Measurements from ENCODE around the gene SP140. TPM values are rescaled to one million over a fixed set of nuclear protein-coding genes. Genes with fewer than 3 reads are reported as not detected.

Gene SP140
- total and polyA plus RNA-seq, 2 of the 8 experiments (the other 6 are each of a cell fraction or from before 2014, with no cell fraction given) = 0.23 to 1.3 TPM

GRCh38 chr2:230343747-230344146, 118.2 kb downstream of the SP140 start:
- FAIRE-seq (no peak), DNase-seq (ENCODE audit: low read depth in 1 of 2, low spot score in 2 of 2) (no peak)
- no peaks in the 10 kb centered on the region for H3K79me2 ChIP-seq (ENCODE audit: control insufficient read depth in 1 of 2, insufficient read depth in 2 of 2, low read length in 2 of 2)
- H3K27ac ChIP-seq (ENCODE audit: low read depth, low read length) = no peak overlapping the region
- no peak overlapping the region for H2AK5ac ChIP-seq (ENCODE audit: low read depth, low read length)
- 90% methylated on average over 1 of the region's 1 CpG; no CpG with 5 or more reads in 1 of the 2 experiments for WGBS, 2 experiments (ENCODE audit: extremely low coverage in 1 of 2, insufficient coverage in 1 of 2, insufficient read length in 1 of 2, insufficient replicate concordance in 2 of 2, low coverage in 1 of 2, low lambda C conversion rate in 2 of 2, missing lambda C conversion rate in 1 of 2)
- H3K23ac ChIP-seq (ENCODE audit: insufficient read length) = no peak overlapping the region
- ChIA-PET CTCF (ENCODE audit: partially characterized antibody) (interaction anchor here (0.6 kb wide), 1 partner anchor 1265 kb away, joined by 3 read pairs; no protein-coding TSS in a partner anchor), POLR2A (ENCODE audit: partially characterized antibody) (no interaction called here)
- no peak overlapping the region for H4K8ac ChIP-seq (ENCODE audit: extremely low read depth, insufficient read depth, low read length)
- no peak overlapping the region for H2BK12ac ChIP-seq (ENCODE audit: low read depth, low read length)
- no peak overlapping the region for H4K91ac ChIP-seq (replicated peaks; ENCODE audit: insufficient read length, low read length)
- H2BK5ac ChIP-seq (ENCODE audit: low read depth, low read length) = no peak overlapping the region
- no peak overlapping the region for H2AFZ ChIP-seq (ENCODE audit: low read length)
- no peaks in the 10 kb centered on the region for H3K36me3 ChIP-seq (ENCODE audit: control insufficient read depth in 2 of 4, insufficient read depth in 4 of 4, low read length in 3 of 4)
- no peaks in the 10 kb centered on the region for H3K4me1 ChIP-seq (replicated peaks in 1 of 4; ENCODE audit: control insufficient read depth in 3 of 4, insufficient read depth in 4 of 4, low read length in 3 of 4)
- no peak overlapping the region for H3K56ac ChIP-seq (replicated peaks; ENCODE audit: insufficient read length, low read depth, low read length)
- H3K27me3 ChIP-seq (replicated peaks in 1 of 4; ENCODE audit: control insufficient read depth in 3 of 4, extremely low read depth in 1 of 4, insufficient read depth in 3 of 4, low read length in 3 of 4) = no peaks in the 10 kb centered on the region
- no peaks in the 10 kb centered on the region for H4K20me1 ChIP-seq (replicated peaks in 1 of 2; ENCODE audit: control insufficient read depth in 1 of 2, insufficient read depth in 2 of 2, low read length in 2 of 2)
- H2BK120ac ChIP-seq (replicated peaks; ENCODE audit: low read depth, low read length) = no peak overlapping the region
- no peak overlapping the region for H3K4me3 ChIP-seq (ENCODE audit: extremely low read depth in 1 of 4, insufficient read depth in 2 of 4, low read depth in 3 of 4, low read length in 4 of 4)
- H2BK20ac ChIP-seq (ENCODE audit: low read length) = no peak overlapping the region
- H4K5ac ChIP-seq (ENCODE audit: insufficient read length, low read depth, low read length) = no peak overlapping the region
- no peaks in the 10 kb centered on the region for H3K23me2 ChIP-seq (ENCODE audit: low read depth, low read length)
- no peak overlapping the region for H3K14ac ChIP-seq (ENCODE audit: insufficient read length)
- peaks cover 0 to 2% of the 10 kb centered on the region in 2 experiments; a peak in 1 of 4 replicates for H3K9me3 ChIP-seq (ENCODE audit: insufficient read depth in 2 of 2, low read depth in 1 of 2, low read length in 1 of 2)
- H3K9ac ChIP-seq (replicated peaks in 1 of 4; ENCODE audit: extremely low read depth in 1 of 4, low read depth in 3 of 4, low read length in 3 of 4) = no peak overlapping the region
- TF ChIP-seq TBP (IDR thresholded peaks at IDR 0.05; ENCODE audit: low read depth, low read length) (no peak), JUN (IDR thresholded peaks at IDR 0.05; ENCODE audit: low read depth, low read length) (no peak), MAFK (IDR thresholded peaks at IDR 0.05; ENCODE audit: low read depth, low read length) (no peak), SUZ12 (IDR thresholded peaks at IDR 0.05; ENCODE audit: low read length) (no peak), ASH2L (IDR thresholded peaks at IDR 0.05; ENCODE audit: low read length) (no peak), POLR2A (IDR thresholded peaks at IDR 0.05; ENCODE audit: control extremely low read depth in 1 of 2, low read depth in 2 of 2, low read length in 2 of 2) (no peak), RBBP5 (IDR thresholded peaks at IDR 0.05; ENCODE audit: borderline replicate concordance, low read depth, low read length) (no peak), TAF1 (IDR thresholded peaks at IDR 0.05; ENCODE audit: low read depth, low read length) (no peak), CBX8 (IDR thresholded peaks at IDR 0.05; ENCODE audit: borderline replicate concordance, low read depth, low read length) (no peak), POU5F1 (IDR thresholded peaks at IDR 0.05; ENCODE audit: low read depth, low read length) (no peak), BCL11A (IDR thresholded peaks at IDR 0.05; ENCODE audit: low read depth in 2 of 2, low read length in 2 of 2) (no peak), POLR2AphosphoS5 (IDR thresholded peaks at IDR 0.05; ENCODE audit: low read depth, low read length) (no peak)
- no peak overlapping the region for H3K4me2 ChIP-seq (ENCODE audit: insufficient read depth in 1 of 2, low read depth in 2 of 2, low read length in 2 of 2)
- no peaks in the 10 kb centered on the region for H3K79me1 ChIP-seq (ENCODE audit: low read depth, low read length)
- H3K18ac ChIP-seq (ENCODE audit: extremely low read depth, low read length) = no peak overlapping the region
- H3K4ac ChIP-seq (replicated peaks; ENCODE audit: insufficient read length, low read depth, low read length) = no peak overlapping the region
- H2BK15ac ChIP-seq (ENCODE audit: low read length) = no peak overlapping the region
